H1 (cell line): ENCODE results near the gene NDUFA7. TPM values are rescaled to one million over a fixed set of nuclear protein-coding genes. Genes with fewer than 3 reads are reported as not detected.

Experiments used
- CTCF ChIA-PET: fragments of 300-600 bp; sonication (Branson Sonifier 250); formaldehyde crosslinking; loops from one replicate; lab custom pipeline; 2021; ENCODE audit not compliant: partially characterized antibody; lab: Charles Lee
- POLR2A ChIA-PET: fragments of 300-600 bp; sonication (Branson Sonifier 250); formaldehyde crosslinking; loops from one replicate; lab custom pipeline; 2021; ENCODE audit warnings: inconsistent platforms; ENCODE audit not compliant: partially characterized antibody; lab: Charles Lee
- DNase-seq, 2 experiments: peaks; one replicate each; pipeline versions ENCODE4 v3.0.0 to v3.0.0-alpha.2; 2010 to 2022; ENCODE audit warnings: low spot score in 2 of 2, low read depth in 1 of 2, mixed read lengths in 1 of 2
- FAIRE-seq: peaks from 2 replicates; lab custom pipeline; 2011; peaks lifted over from hg19 to GRCh38; lab: Jason Lieb, UNC
- H2AFZ ChIP-seq: 2 replicates; pipeline ENCODE4 v1.8.1; 2012; ENCODE audit warnings: low read length, inconsistent platforms
- H2AK5ac ChIP-seq: 2 replicates; pipeline ENCODE4 v1.6.1; 2013; ENCODE audit warnings: low read depth, low read length
- H2BK120ac ChIP-seq: replicated peaks from 2 replicates; pipeline ENCODE3; 2013; ENCODE audit warnings: low read depth, low read length, inconsistent platforms
- H2BK12ac ChIP-seq: 2 replicates; pipeline ENCODE4 v1.6.1; 2013; ENCODE audit warnings: low read depth, low read length
- H2BK15ac ChIP-seq: 2 replicates; pipeline ENCODE4 v1.6.1; 2013; ENCODE audit warnings: low read length
- H2BK20ac ChIP-seq: 2 replicates; pipeline ENCODE4 v1.6.1; 2013; ENCODE audit warnings: low read length
- H2BK5ac ChIP-seq: 2 replicates; pipeline ENCODE4 v1.6.1; 2013; ENCODE audit warnings: low read depth, low read length
- H3K14ac ChIP-seq: 2 replicates; pipeline ENCODE4 v1.6.1; 2013; ENCODE audit warnings: inconsistent platforms; ENCODE audit not compliant: insufficient read length
- H3K18ac ChIP-seq: 2 replicates; pipeline ENCODE4 v1.6.1; 2013; ENCODE audit warnings: low read length; ENCODE audit errors: extremely low read depth
- H3K23ac ChIP-seq: 2 replicates; pipeline ENCODE4 v1.6.1; 2013; ENCODE audit warnings: inconsistent platforms; ENCODE audit not compliant: insufficient read length
- H3K23me2 ChIP-seq: 2 replicates; pipeline ENCODE4 v1.6.1; 2013; ENCODE audit warnings: low read depth, low read length
- H3K27ac ChIP-seq: 2 replicates; pipeline ENCODE4 v1.6.1; 2011; ENCODE audit warnings: low read depth, low read length, inconsistent platforms
- H3K27me3 ChIP-seq, 4 experiments: replicated peaks in 1 of 4; 1 replicate in 1 of 4; 2 replicates in 3 of 4; pipeline versions ENCODE4 v1.6.1 to v1.8.1; 2011 to 2013; ENCODE audit warnings: low read length in 3 of 4, mild to moderate bottlenecking in 3 of 4, inconsistent platforms in 2 of 4, mixed read lengths in 2 of 4, moderate library complexity in 1 of 4; ENCODE audit not compliant: control insufficient read depth in 3 of 4, insufficient read depth in 3 of 4; ENCODE audit errors: extremely low read depth in 1 of 4
- H3K36me3 ChIP-seq, 4 experiments: 2 replicates each; pipeline versions ENCODE4 v1.6.1 to v1.8.1; 2011 to 2013; ENCODE audit warnings: mild to moderate bottlenecking in 4 of 4, low read length in 3 of 4, moderate library complexity in 2 of 4, control low read depth in 1 of 4, inconsistent platforms in 1 of 4; ENCODE audit not compliant: insufficient read depth in 4 of 4, control insufficient read depth in 2 of 4
- H3K4ac ChIP-seq: replicated peaks from 2 replicates; pipeline ENCODE3; 2013; ENCODE audit warnings: low read length, low read depth, mixed read lengths, inconsistent platforms; ENCODE audit not compliant: insufficient read length
- H3K4me1 ChIP-seq, 4 experiments: replicated peaks in 1 of 4; 1 replicate in 1 of 4; 2 replicates in 3 of 4; pipeline versions ENCODE4 v1.6.1 to v1.8.1; 2011 to 2013; ENCODE audit warnings: low read length in 3 of 4, inconsistent platforms in 2 of 4, mixed read lengths in 1 of 4; ENCODE audit not compliant: insufficient read depth in 4 of 4, control insufficient read depth in 3 of 4
- H3K4me2 ChIP-seq, 2 experiments: 2 replicates each; pipeline versions ENCODE4 v1.6.1 to v1.8.1; 2011 to 2013; ENCODE audit warnings: low read depth in 2 of 2, low read length in 2 of 2, control low read depth in 1 of 2, inconsistent platforms in 1 of 2, mild to moderate bottlenecking in 1 of 2; ENCODE audit not compliant: insufficient read depth in 1 of 2
- H3K4me3 ChIP-seq, 4 experiments: fragments of 200-600, 300-600 bp in 1 of 4; sonication (generic), shearing (Covaris generic), sonication (Bioruptor Twin) in 1 of 4; 2 replicates each; pipeline versions ENCODE4 v1.5.1 to v1.8.1; 2011 to 2016; ENCODE audit warnings: low read length in 4 of 4, low read depth in 3 of 4, control low read depth in 2 of 4, inconsistent platforms in 2 of 4, mild to moderate bottlenecking in 2 of 4, mixed read lengths in 1 of 4, moderate library complexity in 1 of 4; ENCODE audit not compliant: insufficient read depth in 2 of 4; ENCODE audit errors: extremely low read depth in 1 of 4
- H3K56ac ChIP-seq: replicated peaks from 2 replicates; pipeline ENCODE3; 2013; ENCODE audit warnings: low read depth, mild to moderate bottlenecking, mixed read lengths, low read length, inconsistent platforms; ENCODE audit not compliant: insufficient read length
- H3K79me1 ChIP-seq: 2 replicates; pipeline ENCODE4 v1.6.1; 2013; ENCODE audit warnings: low read depth, low read length, control low read depth
- H3K79me2 ChIP-seq, 2 experiments: 2 replicates each; pipeline versions ENCODE4 v1.6.1 to v1.8.1; 2012 to 2013; ENCODE audit warnings: low read length in 2 of 2, mild to moderate bottlenecking in 2 of 2, inconsistent platforms in 1 of 2; ENCODE audit not compliant: insufficient read depth in 2 of 2, control insufficient read depth in 1 of 2
- H3K9ac ChIP-seq, 4 experiments: replicated peaks in 1 of 4; 1 replicate in 1 of 4; 2 replicates in 3 of 4; pipeline versions ENCODE4 v1.6.1 to v1.8.1; 2011 to 2013; ENCODE audit warnings: low read depth in 3 of 4, low read length in 3 of 4, control low read depth in 2 of 4, mild to moderate bottlenecking in 2 of 4, moderate library complexity in 2 of 4, inconsistent platforms in 1 of 4; ENCODE audit errors: extremely low read depth in 1 of 4
- H3K9me3 ChIP-seq, 2 experiments: 2 replicates each; pipeline versions ENCODE4 v1.6.1 to v1.8.1; 2012 to 2013; ENCODE audit warnings: mild to moderate bottlenecking in 2 of 2, moderate library complexity in 2 of 2, control low read depth in 1 of 2, inconsistent platforms in 1 of 2, low read depth in 1 of 2, low read length in 1 of 2, mixed read lengths in 1 of 2; ENCODE audit not compliant: insufficient read depth in 2 of 2
- H4K20me1 ChIP-seq, 2 experiments: replicated peaks in 1 of 2; 2 replicates each; pipeline versions ENCODE3 to v1.8.1; 2011 to 2013; ENCODE audit warnings: inconsistent platforms in 2 of 2, low read length in 2 of 2, mild to moderate bottlenecking in 1 of 2; ENCODE audit not compliant: insufficient read depth in 2 of 2, control insufficient read depth in 1 of 2
- H4K5ac ChIP-seq: 2 replicates; pipeline ENCODE4 v1.6.1; 2013; ENCODE audit warnings: low read length, low read depth, mixed read lengths, inconsistent platforms; ENCODE audit not compliant: insufficient read length
- H4K8ac ChIP-seq: 2 replicates; pipeline ENCODE4 v1.8.0; 2013; ENCODE audit warnings: mild to moderate bottlenecking, moderate library complexity, low read length, inconsistent platforms; ENCODE audit not compliant: insufficient read depth; ENCODE audit errors: extremely low read depth
- H4K91ac ChIP-seq: replicated peaks from 2 replicates; pipeline ENCODE3; 2013; ENCODE audit warnings: low read length, mixed read lengths, inconsistent platforms; ENCODE audit not compliant: insufficient read length
- CREB1 ChIP-seq: IDR thresholded peaks from 2 replicates; pipeline ENCODE4 v1.6.1; 2012; ENCODE audit warnings: inconsistent platforms
- SIN3A ChIP-seq, 2 experiments: IDR thresholded peaks in 1 of 2; conservative IDR thresholded peaks in 1 of 2; 2 replicates each; pipeline ENCODE4 v1.6.1; 2011 to 2012; ENCODE audit warnings: low read length in 2 of 2, improper control_type of control experiment in 1 of 2, low read depth in 1 of 2, mild to moderate bottlenecking in 1 of 2
- TEAD4 ChIP-seq: IDR thresholded peaks from 2 replicates; pipeline ENCODE4 v1.6.1; 2012; ENCODE audit warnings: low read depth, low read length, inconsistent platforms, mixed read lengths
- ZNF274 ChIP-seq: IDR thresholded peaks from 2 replicates; pipeline ENCODE4 v1.7.0; 2012; ENCODE audit warnings: low read length, borderline replicate concordance; ENCODE audit errors: extremely low read depth
- WGBS, 2 experiments: shearing (Covaris generic) in 1 of 2; methylation state at CpG; one replicate each; pipeline versions ENCODE4 v1.1.6 to v1.1.7; 2013 to 2015; ENCODE audit warnings: low lambda C conversion rate in 2 of 2, mixed read lengths in 2 of 2, inconsistent platforms in 1 of 2, low coverage in 1 of 2, missing lambda C conversion rate in 1 of 2; ENCODE audit not compliant: insufficient replicate concordance in 2 of 2, insufficient coverage in 1 of 2, insufficient read length in 1 of 2; ENCODE audit errors: extremely low coverage in 1 of 2, missing lambda C conversion rate in 1 of 2; 5-methylcytosine and 5-hydroxymethylcytosine counted together
- polyA plus RNA-seq, 7 experiments: library from polyadenylated mRNA; depleted of rRNA in 3 of 7; stranded (reverse) in 5 of 7; unstranded in 2 of 7; fragments of >200 nt in 5 of 7; fragments of 200-250 nt in 2 of 7; gene quantifications; 1 replicate in 5 of 7; 2 replicates in 1 of 7; 4 replicates in 1 of 7; pipeline versions ENCODE4 v1.2.1 to v1.2.3, GENCODE V29; 2011 to 2013; ENCODE audit warnings: missing spikeins in 2 of 7, mixed read lengths in 2 of 7
- total RNA-seq: library from RNA; stranded (reverse); fragmentation: NEBNext Ultra II Directional; extraction: Animal tissue kit (Norgen Biotek cat#: 25700); gene quantifications from 2 replicates; pipeline ENCODE4 v1.2.1, GENCODE V29; 2021
- TF ChIP-seq, protein P1 (sequence below): IDR thresholded peaks from 2 replicates; pipeline ENCODE4 v1.6.1; 2012; ENCODE audit warnings: low read length, inconsistent platforms

The NDUFA7 gene
- total and polyA plus RNA-seq, 2 of the 8 experiments (the other 6 are each of a cell fraction or from before 2014, with no cell fraction given) = 54.4 to 286 TPM

DNA sequence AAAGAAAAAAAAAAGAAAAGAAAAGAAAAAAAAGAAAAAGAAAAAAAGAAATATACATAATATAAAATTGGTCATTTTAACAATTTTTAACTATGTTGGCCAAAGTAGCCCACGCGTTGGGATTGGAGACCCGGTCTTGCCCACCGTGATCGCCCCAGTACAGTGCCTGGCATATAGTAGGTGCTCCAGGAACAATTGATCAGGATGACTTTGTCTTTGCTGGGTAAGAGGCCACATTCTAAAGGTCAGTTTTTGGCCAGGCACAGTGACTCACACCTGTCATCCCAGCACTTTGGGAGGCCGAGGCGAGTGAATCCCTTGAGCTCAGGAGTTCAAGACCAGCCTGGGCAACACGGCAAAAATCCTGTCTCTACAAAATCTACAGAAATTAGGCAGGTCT is 39.0 kb upstream of the NDUFA7 start:
- Histone ChIP-seq H3K56ac (no peak overlapping the region), H2BK12ac (no peak overlapping the region), H3K79me1 (no peaks in the 10 kb centered on the region), H3K4ac (no peak overlapping the region), H2AK5ac (no peak overlapping the region), H2BK20ac (no peak overlapping the region), H3K23me2 (peaks cover 16% of the 10 kb centered on the region; the same call in 1 of the 2 replicates), H3K23ac (no peak overlapping the region), H3K79me2 (no peaks in the 10 kb centered on the region), H4K5ac (no peak overlapping the region), H3K4me3 (no peak overlapping the region), H3K18ac (no peak overlapping the region), H4K20me1 (no peaks in the 10 kb centered on the region), H3K9ac (no peak overlapping the region), H2BK120ac (no peak overlapping the region), H2BK15ac (no peak overlapping the region), H3K36me3 (no peaks in the 10 kb centered on the region), H2BK5ac (no peak overlapping the region), H3K9me3 (no peaks in the 10 kb centered on the region), H2AFZ (no peak overlapping the region), H3K27me3 (peaks cover 0 to 15% (median 9%) of the 10 kb centered on the region in 4 experiments; a peak in 5 of 7 replicates), H3K27ac (no peak overlapping the region), H3K4me1 (peaks cover 0 to 9% (median 2%) of the 10 kb centered on the region in 4 experiments; a peak in 3 of 7 replicates), H3K4me2 (no peak overlapping the region), H3K14ac (no peak overlapping the region), H4K8ac (no peak overlapping the region), H4K91ac (no peak overlapping the region)
- no peak for FAIRE-seq
- ChIA-PET POLR2A (interaction anchor here (0.6 kb wide), 1 partner anchor 96 kb away, joined by 3 read pairs; no protein-coding TSS in a partner anchor), CTCF (interaction anchor here (0.7 kb wide), 1 partner anchor 287 kb away, joined by 3 read pairs; no protein-coding TSS in a partner anchor)
- TF ChIP-seq ZNF274 = no peak
- TF ChIP-seq, protein P1, sequence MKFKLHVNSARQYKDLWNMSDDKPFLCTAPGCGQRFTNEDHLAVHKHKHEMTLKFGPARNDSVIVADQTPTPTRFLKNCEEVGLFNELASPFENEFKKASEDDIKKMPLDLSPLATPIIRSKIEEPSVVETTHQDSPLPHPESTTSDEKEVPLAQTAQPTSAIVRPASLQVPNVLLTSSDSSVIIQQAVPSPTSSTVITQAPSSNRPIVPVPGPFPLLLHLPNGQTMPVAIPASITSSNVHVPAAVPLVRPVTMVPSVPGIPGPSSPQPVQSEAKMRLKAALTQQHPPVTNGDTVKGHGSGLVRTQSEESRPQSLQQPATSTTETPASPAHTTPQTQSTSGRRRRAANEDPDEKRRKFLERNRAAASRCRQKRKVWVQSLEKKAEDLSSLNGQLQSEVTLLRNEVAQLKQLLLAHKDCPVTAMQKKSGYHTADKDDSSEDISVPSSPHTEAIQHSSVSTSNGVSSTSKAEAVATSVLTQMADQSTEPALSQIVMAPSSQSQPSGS = no peak
- no peak for TF ChIP-seq SIN3A (conservative IDR thresholded peaks at IDR 0.05 in 1 of 2, IDR thresholded peaks at IDR 0.05 in 1 of 2; ENCODE audit: low read depth in 1 of 2, low read length in 2 of 2)
- TF ChIP-seq CREB1 = no peak
- no peak for TF ChIP-seq TEAD4
- WGBS, 2 experiments = 88% methylated on average over 8 of the region's 8 CpGs; no CpG with 5 or more reads in 1 of the 2 experiments
- no peak for DNase-seq
